Stimulated activated CD4-positive, alpha-beta T cell treated with anti-CD3 and anti-CD28 coated beads, Interleukin-12 subunit alpha, Interleukin-12 subunit beta, amount 100 ng/mL, for 48 hours (primary cell): ENCODE results near the gene TSPEAR.
A peak's percentile ranks its signal among the peaks of the same experiment; 100 is the strongest.
"Not testable (repeated sequence)": the region's sequence is repeated elsewhere in the genome, so short reads cannot be mapped to it uniquely, and the experiment has no call there.

Experiments used
- DNase-seq, 3 donors: peaks; one replicate each; pipeline ENCODE4 v3.0.0-alpha.2; 2020; ENCODE audit warnings: low read depth in 2 of 3, low spot score in 1 of 3

TSPEAR gene

DNA sequence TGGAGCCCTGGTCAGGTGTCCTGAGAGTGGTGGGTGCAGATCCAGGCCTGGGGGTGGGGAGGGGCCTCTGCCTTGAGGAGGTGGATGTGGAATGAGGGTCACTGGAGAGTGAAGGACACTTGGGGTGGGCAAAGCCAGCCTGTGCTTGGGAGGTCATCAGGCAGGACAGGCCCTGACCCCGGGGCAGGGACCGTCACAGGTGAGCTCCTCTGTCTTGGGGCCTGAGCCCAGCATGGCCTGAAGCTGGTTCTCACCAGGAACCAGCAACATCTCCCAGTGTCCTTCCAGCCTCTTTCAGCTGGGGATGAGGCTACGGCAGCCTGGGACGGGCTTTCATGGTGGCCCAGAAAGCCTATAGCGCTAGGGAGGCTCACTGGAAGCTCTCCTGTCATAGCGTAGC, 159.2 kb downstream of the TSPEAR start:
- no peak for DNase-seq

DNA sequence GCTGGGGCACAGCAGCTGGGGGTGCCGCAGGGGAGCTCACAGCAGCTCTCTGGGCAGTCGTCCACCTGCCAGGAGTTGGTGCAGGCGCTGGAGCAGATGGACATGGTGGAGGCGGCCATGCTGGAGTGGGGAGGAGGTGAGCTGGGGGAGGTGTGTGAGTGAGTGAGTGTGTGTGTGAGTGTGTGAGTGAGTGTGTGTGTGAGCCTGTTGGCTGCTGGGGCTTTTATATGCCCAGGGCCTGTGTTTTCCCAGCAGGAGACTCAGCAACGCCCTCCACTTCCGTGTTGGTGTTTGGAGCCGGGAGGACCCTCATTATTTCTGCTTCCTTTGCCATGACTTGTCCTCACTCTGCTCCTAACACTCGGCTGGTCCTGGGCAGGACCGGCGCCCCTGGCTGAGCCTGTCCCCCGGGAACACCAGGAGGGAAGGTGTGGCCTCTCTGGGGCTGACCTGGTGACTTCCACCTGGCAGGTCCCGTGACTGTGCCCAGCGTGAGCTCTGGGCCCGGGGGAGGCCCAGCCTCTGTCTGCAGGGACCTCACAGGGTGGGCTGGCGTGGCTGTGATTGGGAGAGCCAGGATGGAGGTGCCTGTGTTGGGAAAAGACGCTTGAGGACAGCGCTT, 159.9 kb downstream of the TSPEAR start, which contains the start of gene KRTAP10-2:
TSS of gene KRTAP10-2 (minus strand) at position 166 of the 622 bp plus-strand sequence. CDS start at position 119, 47 bp downstream.
- no peak for DNase-seq

DNA sequence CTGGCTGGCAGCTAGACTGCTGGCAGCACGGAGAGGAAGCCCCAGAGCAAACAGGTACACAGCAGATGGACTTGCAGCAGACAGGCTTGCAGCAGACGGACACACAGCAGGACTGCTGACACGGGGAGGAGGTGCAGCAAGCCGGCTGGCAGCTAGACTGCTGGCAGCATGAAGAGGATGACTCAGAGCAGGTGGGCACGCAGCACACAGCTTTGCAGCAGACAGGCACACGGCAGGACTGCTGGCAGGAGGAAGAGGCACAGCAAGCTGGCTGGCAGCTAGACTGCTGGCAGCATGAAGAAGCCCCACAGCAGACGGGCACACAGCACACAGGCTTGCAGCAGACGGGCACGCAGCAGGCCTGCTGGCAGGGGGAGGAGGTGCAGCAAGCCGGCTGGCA, 160.6 kb downstream of the TSPEAR start:
- no peak for DNase-seq

DNA sequence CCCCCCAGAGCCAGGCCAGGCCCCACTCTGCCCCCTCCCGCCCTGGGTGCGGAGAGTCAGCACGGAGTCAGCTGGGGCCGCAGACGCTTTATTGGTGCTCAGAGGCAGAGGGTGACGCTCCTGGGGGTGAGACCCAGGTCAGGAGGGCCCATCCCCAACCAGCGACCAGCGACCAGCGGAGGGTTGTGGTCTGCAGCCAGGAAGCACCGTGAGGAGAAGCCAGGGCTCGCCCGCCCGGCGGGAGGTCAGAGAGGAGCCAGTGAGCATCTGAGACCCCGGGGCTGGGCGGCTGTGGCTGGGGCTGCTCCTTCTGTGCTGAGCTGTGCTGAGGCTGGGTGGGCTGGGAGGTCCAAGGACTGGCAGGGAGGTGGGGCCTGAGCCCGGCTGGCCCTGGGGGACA, 161.1 kb downstream of the TSPEAR start:
- not testable (repeated sequence) for DNase-seq

DNA sequence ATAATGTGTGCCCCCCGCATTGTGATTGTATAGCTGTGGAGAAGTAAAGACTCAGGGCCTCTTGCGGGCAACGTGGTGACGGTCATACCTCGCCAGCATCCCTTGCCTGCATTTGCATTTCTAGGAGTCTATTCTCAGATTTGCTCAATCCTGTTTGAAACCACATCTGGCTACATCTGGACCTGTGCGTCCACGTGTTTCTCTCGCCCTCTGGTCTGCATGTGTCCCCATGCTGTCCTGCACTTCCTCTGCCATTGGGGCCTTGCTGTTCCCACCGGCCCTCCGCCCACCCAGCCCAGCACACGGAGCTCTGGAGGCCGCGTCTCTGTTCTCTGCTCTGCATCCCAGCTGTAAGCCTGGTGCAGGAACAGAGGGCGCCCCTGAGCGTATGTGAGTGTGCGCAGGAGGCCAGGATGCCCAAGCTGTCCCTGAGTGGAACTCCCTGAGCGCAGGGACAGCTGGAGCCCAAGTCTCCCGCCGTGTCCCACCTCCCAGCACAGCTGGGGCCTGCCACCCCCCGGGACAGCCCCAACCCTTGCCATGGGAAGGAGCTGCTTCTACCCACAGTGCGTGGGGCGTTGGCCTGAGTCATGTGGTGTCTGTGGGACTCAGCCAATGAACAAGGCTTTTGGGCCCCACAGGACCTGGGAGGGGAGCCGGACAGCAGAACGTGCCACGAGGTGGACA, 161.7 kb downstream of the TSPEAR start:
- DNase-seq = no peak

DNA sequence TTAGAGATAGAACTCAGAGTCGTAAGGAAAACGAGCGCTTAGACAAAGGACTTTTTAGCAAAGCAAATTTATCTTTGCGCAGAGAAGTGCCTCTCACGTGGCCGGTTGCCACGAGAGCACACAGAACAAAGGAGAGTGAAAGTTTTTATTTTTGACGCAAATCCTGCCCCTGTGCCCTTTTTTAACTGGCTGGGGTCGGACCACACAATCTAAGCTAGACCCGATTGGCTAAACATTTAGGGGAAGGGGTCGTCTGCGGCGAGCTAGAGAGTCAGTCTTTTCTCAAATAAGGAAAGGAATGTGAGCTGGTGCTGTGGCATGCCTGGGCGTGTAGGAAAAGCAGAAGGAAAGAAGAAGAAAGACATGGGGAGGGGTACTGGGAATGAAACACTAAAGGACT, 162.4 kb downstream of the TSPEAR start:
- DNase-seq = no peak

DNA sequence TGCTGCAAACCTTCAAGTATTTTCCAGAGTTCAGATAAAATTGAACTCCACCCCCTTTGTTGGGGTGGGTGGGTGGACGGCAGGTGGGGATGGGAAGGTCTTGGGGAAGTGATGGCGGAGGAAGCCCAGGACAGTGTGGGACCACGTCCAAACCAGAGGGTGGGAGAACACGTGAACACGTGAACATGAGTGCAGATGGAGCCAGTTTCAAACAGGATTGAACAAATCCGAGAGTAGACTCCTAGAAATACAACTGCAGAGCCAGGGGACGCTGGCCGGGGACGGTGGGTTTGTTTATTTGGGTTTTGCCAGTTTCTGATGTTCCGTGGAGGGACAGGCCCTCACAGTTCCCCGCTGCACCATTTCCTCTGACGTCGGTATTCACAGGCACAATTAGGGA, 163.0 kb downstream of the TSPEAR start:
- no peak for DNase-seq

DNA sequence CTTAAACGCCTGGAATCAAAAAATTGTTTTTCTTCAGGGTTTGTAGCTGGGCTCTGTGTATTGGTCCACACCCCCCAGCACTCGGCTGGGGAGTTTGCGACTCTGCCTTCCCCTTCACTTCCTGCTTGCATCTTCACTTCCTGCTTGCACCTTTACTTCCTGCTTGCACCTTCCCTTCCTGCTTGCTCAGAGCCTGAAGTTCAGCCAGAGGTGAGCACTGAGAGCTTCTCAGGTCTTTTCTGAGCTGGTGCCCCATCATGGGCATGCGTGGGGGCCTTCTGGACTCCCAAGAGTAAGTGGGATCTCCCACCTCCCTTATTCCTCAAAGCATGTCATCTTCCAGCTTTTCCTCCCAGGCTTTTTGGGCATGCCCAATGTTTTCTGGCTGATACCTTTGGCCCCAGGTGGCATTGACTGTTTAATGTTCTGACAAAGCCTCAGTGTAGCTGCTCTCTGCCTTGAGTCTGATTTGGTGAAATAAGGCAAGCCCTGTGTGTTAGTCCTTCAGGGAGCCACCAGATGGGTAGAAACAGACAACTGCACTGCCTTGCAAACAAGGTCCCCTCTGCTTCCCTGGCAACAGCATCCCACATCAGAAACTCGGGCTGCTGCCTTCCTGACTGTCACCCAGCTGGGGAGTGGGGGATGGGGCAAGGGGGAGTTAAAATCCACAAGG, 163.6 kb downstream of the TSPEAR start:
- DNase-seq = peak in 1 of 3 donors; percentile 6

DNA sequence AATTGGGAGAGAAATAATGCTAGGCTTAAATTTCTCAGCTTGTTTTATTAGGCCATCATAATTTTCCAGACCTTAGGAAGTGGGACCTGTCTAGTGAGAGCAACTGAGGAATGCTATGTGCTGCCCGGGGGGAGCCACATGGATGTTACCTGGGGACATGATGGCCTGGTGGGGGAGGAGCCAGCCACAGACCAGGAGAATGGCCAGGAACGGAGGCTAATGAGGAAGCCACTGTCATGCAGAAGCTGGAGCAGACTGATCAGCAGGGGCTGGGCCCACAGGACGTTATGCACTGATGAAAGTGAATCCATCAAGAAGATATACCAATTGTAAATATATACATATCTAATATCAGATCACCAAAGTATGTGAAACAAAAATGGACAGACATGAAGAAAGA, 166.8 kb downstream of the TSPEAR start:
- DNase-seq = no peak

DNA sequence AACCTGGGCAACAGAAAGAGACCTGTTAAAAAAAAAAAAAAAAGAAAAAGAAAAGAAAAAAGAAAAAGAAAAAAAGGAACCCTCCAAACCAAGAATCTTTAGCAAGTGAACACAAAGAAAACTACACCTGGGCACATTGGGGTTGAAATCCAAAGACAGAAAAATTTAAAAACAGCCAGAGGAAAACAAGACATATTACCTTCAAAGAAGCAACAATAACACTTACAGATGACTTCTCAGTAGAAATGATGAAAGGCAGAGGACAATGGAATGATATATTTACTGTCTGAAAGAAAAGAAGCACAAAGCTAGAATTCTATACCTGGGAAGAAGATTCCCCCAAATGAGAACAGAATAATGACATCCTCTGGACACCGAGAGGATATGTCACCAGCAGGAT, 168.7 kb downstream of the TSPEAR start:
- no peak for DNase-seq

DNA sequence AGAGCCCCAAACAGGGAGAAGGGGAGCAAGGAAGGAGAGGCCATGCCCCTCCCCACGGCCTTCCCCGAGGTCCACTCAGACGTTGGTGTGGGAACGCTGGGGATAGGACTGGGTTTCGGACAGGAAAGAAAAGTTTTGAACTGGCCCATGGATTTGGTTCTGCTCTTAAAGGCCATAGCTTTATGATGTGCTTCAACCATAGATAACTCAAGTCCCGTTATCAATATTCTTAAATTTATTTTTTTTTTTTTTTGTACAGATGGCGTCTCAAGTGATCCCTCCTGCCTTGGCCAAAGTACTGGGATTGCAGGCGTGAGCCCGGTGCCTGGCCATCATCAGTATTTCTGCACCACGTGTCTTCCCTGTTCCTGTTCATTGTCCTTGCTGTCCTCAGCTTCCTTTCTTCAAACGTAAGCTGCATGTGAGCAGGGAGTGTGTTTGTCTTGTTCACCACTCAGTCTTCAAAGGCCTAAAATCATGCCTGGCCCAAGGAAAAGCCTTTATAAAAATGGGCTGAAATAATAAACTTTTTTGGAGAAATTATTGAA, 170.6 kb downstream of the TSPEAR start:
- DNase-seq = no peak

DNA sequence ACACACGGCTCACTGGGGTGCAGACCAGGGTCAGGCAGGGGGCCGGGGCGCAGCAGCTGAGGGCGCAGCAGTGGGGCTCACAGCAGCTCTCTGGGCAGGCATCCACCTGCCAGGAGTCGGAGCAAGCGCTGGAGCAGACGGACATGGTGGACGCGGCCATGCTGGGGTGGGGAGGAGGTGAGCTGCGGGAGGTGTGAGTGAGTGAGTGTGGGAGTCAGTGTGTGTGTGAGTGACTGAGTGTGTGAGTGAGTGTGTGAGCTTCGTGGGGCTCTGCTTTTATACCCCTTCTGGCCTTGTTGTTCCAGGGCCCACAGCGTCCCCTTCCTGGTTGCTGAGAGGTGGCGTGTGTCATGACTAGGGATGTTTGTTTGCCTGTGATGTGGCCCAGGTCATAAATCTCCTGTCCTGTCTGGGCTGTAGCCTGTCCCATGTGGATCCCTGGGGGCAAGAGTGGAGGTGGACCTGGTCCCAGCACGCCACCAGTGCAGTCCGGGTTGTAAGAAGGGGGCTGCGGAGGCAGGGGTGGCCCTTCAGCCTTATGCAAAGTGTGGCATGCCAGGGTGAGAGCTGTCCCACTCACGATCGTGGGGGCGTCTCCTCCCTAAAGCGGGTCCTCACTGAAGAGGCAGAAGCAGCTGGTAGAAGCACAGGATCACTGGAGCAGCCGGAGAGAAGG, 171.2 kb downstream of the TSPEAR start, which contains the start of gene KRTAP10-1:
TSS of gene KRTAP10-1 (minus strand) at position 205 of the 676 bp plus-strand sequence. CDS start at position 160, 45 bp downstream.
- DNase-seq = no peak

DNA sequence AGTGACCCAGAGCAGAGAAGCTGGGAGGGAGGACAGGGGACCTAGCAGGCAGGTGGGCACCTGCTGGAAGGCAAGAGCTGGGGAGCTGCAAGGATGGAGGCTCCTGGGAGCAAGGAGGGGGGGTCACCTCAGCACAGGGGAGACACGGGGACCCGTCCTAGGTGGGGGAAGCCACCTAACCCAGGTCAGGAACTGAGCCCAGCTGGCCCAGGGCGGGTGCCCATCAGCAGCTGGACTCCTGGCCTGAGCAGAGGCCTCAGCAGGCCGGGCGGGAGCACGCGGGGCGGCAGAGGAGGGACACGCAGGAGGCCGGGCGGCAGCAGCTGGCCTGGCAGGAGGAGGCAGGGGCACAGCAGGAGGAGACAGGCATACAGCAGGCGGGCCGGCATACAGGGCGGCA, 172.3 kb downstream of the TSPEAR start:
- no peak for DNase-seq

DNA sequence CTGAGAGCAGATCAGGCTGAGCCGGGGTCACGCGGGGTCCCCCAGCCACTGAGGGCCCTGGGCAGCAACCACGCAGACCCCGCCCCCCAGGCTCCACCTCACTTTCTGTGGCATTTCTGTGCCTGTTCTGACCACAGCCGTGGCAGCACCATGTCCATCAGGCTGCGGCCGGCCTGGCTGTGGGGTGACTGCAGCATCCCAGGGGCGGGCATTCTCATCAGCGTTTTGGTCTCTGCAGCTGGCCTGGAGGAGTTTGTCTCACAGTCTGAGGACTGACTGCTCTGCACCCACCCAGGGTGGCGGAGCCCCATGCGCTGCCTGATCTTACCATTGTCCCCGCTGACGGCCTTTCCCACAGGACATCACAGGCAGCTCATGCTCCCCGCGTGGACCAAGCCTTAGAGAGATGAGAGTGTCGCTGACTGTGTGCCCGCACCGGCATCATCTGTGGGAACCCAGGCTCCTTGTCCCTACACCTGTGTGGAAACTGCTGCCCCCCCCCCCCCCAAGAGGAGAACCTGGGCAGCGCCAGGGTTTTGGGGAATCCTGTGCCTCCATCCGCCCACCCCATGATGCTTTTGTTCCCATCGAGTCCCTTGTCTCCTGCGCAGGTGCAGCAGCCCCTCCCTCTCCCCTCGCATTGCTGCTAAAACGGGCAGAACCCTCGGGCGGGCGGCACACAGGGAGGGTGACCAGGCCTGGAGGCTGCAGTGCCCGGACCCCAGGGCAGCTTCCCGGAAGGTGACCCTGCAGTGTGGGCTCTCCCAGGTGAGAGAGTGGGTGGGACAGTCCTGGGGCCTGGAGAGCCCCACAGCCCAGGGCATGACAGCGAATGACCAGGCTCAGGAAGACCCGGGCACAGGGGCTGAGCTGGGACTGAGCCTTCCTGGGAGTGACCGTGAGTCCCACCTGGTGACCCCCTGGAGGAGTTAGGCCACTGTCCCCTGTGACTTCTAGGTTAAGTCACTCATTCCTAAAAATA, 173.2 kb downstream of the TSPEAR start:
- no peak for DNase-seq

DNA sequence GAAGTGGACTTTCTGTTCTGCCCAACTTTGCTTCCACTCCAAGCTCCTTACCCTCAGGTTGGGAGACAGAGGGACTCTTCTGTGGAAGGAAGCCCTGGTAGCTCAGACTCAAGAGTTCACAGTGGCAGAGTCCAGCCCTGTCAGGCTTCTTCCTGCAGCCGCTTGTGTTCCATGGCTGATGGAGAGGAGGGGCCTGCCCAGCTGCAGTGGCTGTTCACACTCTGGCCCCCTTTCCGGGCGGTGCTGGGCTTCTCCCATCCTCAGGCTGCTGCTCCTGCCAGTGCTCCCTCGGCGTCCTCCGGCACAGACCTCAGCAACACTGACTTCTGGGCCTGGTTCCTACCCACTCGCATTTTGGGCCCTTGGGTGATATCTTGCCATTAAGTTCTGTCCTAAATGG, 175.4 kb downstream of the TSPEAR start:
- DNase-seq = no peak

DNA sequence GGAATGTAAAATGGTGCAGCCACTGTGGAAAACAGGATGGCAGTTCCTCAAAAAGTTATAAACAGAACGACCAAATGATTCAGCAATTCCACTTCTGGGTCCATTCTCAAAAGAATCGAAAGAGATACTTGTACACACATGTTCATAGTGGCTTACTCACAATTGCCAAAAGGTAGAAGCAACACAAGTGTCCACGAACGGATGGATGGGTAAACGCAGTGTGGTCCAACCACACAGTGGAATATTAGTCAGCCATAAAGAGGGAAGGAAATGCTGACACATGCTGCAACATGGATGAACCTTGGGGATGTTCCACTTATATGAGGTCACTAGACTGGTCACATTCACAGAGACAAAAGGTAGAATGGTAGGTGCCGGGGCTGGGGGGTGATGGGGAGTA, 176.7 kb downstream of the TSPEAR start:
- DNase-seq = no peak

DNA sequence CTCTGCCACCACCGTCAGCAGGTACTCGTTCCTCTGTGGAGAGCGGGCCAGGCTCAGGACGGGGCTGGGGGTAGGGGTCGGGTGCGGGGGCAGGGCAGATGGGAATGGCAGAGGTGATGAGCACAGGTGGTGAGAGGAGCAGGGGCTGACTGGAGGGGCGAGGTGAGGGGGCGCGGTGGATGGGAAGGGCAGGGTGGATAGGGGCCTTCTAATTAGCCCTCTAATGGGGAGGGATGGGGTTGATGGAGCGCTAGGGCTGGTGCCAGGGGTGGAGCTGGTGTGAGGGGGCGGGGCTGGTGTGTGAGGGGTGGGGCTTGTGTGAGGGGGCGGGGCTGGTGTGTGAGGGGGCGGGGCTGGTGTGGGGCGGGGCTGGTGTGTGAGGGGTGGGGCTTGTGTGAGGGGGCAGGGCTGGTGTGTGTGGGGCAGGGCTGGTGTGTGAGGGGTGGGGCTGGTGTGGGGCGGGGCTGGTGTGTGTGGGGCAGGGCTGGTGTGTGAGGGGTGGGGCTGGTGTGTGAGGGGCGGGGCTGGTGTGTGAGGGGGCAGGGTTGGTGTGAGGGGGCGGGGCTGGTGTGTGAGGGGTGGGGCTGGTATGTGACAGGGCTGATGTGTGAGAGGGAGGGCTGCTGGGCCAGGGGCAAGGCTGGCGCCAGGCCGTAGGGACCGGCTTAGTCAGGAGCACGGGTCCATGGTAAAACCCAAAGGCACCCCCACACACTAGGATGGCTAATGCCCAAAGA, 177.3 kb downstream of the TSPEAR start:
- DNase-seq = no peak

DNA sequence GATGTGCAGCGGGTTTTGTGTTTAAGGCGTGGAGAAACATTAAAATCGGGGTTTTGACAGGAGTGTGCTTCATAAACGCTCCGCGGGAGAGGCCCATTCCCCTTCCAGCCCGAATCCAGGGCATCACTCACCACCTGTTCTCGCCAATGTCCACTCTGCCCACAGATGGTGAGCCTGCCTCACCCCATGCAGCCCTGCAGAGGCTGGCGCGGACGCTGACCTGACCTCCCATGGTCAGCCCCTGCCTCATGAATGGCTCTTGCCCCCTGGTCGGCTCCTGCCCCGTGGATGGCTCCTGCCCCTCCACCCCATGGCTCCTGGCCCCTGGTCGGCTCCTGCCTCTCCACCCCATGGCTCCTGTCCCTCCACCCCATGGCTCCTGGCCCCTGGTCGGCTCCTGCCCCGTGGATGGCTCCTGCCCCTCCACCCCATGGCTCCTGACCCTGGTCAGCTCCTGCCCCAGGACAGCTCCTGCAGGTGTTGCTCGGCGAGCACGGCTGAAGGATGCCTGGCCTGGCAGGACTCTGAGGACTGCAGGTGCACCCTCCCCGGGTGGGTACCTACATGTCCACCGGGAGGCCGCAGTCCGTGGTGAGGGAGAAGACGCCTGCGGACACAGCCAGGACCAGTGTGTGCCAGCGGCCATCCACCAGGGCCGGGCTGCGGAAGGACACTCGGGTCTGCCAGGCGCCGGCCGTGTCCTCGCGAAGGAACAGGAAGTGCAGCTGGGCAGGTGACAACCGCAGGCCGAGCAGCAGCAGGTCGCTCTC, 178.1 kb downstream of the TSPEAR start:
- no peak for DNase-seq

DNA sequence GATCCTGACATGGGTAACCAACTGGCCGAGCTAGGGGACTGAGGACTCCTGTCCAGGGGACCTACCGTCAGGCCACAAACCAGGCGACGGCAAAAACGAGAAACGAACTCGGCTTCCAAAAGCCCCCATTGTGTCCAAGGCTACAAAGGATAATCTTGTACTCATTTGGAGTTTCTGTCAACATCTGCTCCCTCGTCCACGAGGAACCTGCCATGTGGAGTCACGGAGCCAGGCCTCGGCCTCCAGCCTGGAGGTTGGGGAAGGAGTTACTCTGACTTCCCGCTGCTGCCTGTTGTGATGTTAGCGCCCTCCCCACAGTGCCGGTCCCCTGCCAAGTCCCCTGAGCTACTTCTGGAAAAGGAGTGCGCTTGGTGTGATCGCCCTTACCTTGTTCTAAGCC, 178.7 kb downstream of the TSPEAR start:
- no peak for DNase-seq
